ENCODE data around the gene KCTD11.
"Not testable (repeated sequence)": the region's sequence is repeated elsewhere in the genome, so short reads cannot be mapped to it uniquely, and the experiment has no call there.

Gene KCTD11

GRCh38 chr17:7322520-7323194 is 29.3 kb upstream of the KCTD11 start:
- in situ Hi-C loops (cut with MboI; ENCODE audit: low sequenced_read_pairs) = no loop called here

- in situ Hi-C loops (cut with MboI; ENCODE audit: low sequenced_read_pairs) = no loop called here
Measured at GRCh38 chr17:7323731-7324437, 28.1 kb upstream of the KCTD11 start.

- in situ Hi-C loops (cut with MboI; ENCODE audit: low sequenced_read_pairs) = no loop called here
Measured at GRCh38 chr17:7324438-7324779, 27.6 kb upstream of the KCTD11 start.

GRCh38 chr17:7325031-7325528 is 26.9 kb upstream of the KCTD11 start:
- in situ Hi-C loops (cut with MboI; ENCODE audit: low sequenced_read_pairs) = no loop called here

- in situ Hi-C loops (cut with MboI; ENCODE audit: low sequenced_read_pairs) = no loop called here
Measured at GRCh38 chr17:7326186-7326585, 25.8 kb upstream of the KCTD11 start.

GRCh38 chr17:7327056-7327455 is 24.9 kb upstream of the KCTD11 start:
- in situ Hi-C loops (cut with MboI; ENCODE audit: low sequenced_read_pairs) = no loop called here

- in situ Hi-C loops (cut with MboI; ENCODE audit: low sequenced_read_pairs) = no loop called here
Measured at GRCh38 chr17:7327501-7327900, 24.5 kb upstream of the KCTD11 start.

GRCh38 chr17:7328009-7328408 is 24.0 kb upstream of the KCTD11 start:
- in situ Hi-C loops (cut with MboI; ENCODE audit: low sequenced_read_pairs) = no loop called here

- in situ Hi-C loops (cut with MboI; ENCODE audit: low sequenced_read_pairs) = no loop called here
Measured at GRCh38 chr17:7328840-7329373, 23.1 kb upstream of the KCTD11 start, which contains the start of gene NEURL4. Gene NEURL4 (minus strand): TSS chr17:7329335. CDS start chr17:7329312, 23 bp downstream.

GRCh38 chr17:7329374-7329996 is 22.5 kb upstream of the KCTD11 start:
- in situ Hi-C loops (cut with MboI; ENCODE audit: low sequenced_read_pairs) = no loop called here

GRCh38 chr17:7329997-7330637 is 21.8 kb upstream of the KCTD11 start:
- in situ Hi-C loops (cut with MboI; ENCODE audit: low sequenced_read_pairs) = no loop called here

- in situ Hi-C loops (cut with MboI; ENCODE audit: low sequenced_read_pairs) = no loop called here
Measured at GRCh38 chr17:7330638-7331015, 21.3 kb upstream of the KCTD11 start.

- in situ Hi-C loops (cut with MboI; ENCODE audit: low sequenced_read_pairs) = no loop called here
Measured at GRCh38 chr17:7332111-7332510, 19.9 kb upstream of the KCTD11 start.

- in situ Hi-C loops (cut with MboI; ENCODE audit: low sequenced_read_pairs) = not testable (repeated sequence)
Measured at GRCh38 chr17:7332600-7333069, 19.3 kb upstream of the KCTD11 start.

- in situ Hi-C loops (cut with MboI; ENCODE audit: low sequenced_read_pairs) = no loop called here
Measured at GRCh38 chr17:7334938-7335538, 16.9 kb upstream of the KCTD11 start.

- in situ Hi-C loops (cut with MboI; ENCODE audit: low sequenced_read_pairs) = not testable (repeated sequence)
Measured at GRCh38 chr17:7335765-7336164, 16.2 kb upstream of the KCTD11 start.

GRCh38 chr17:7336240-7337175 is 15.5 kb upstream of the KCTD11 start, which contains the start of gene ACAP1:
Gene ACAP1 (plus strand): TSS chr17:7336529. CDS start chr17:7336735, 206 bp downstream.
- in situ Hi-C loops (cut with MboI; ENCODE audit: low sequenced_read_pairs) = no loop called here

GRCh38 chr17:7337600-7337999 is 14.4 kb upstream of the KCTD11 start:
- in situ Hi-C loops (cut with MboI; ENCODE audit: low sequenced_read_pairs) = not testable (repeated sequence)

- in situ Hi-C loops (cut with MboI; ENCODE audit: low sequenced_read_pairs) = no loop called here
Measured at GRCh38 chr17:7340179-7340578, 11.8 kb upstream of the KCTD11 start.

All from HL-60/S4 treated with retinoic acid at 250 ng/mL for 4 days and 3 days (cell line).